K562 (cell line): ENCODE measurements around the gene SYNGR4. TPM values are rescaled to one million over a fixed set of nuclear protein-coding genes. Genes with fewer than 3 reads are reported as not detected.

ENCODE experiments used
- CBX1 ChIP-seq: sonication (generic); IDR thresholded peaks from 2 replicates; pipeline ENCODE4 v1.6.1; 2016; ENCODE audit warnings: antibody characterized with exemption, low read depth, mild to moderate bottlenecking
- CC2D1A ChIP-seq: fragments of 450-650 bp; IDR thresholded peaks from 2 replicates; pipeline ENCODE4 v1.6.1; 2017; ENCODE audit warnings: mild to moderate bottlenecking
- CUX1 ChIP-seq: fragments of 200-800 bp; sonication (Bioruptor generic); IDR thresholded peaks from 2 replicates; pipeline ENCODE4 v1.6.1; 2016; ENCODE audit warnings: missing genetic modification characterization, missing compliant biosample characterization
- DMBX1 ChIP-seq: fragments of 250-450 bp; sonication (Bioruptor Pico); IDR thresholded peaks from 2 replicates; pipeline ENCODE4 v1.8.0; 2022; ENCODE audit warnings: inconsistent platforms, mild to moderate bottlenecking, moderate library complexity, borderline replicate concordance
- FOXJ2 ChIP-seq: fragments of 200-800 bp; sonication (Bioruptor generic); IDR thresholded peaks from 2 replicates; pipeline ENCODE4 v1.6.1; 2016; ENCODE audit warnings: missing genetic modification characterization, missing compliant biosample characterization
- HNRNPUL1 ChIP-seq: fragments of 200-400 bp; formaldehyde crosslinking; IDR thresholded peaks from 2 replicates; pipeline ENCODE4 v1.6.1; 2017; ENCODE audit warnings: low read length
- ID3 ChIP-seq, 2 experiments: fragments of 250-450 bp in 1 of 2; fragments of 450-650 bp in 1 of 2; sonication (Bioruptor Pico) in 1 of 2; IDR thresholded peaks; 2 replicates each; pipeline versions ENCODE4 v1.6.1 to v1.8.0; 2016 to 2021; ENCODE audit warnings: mild to moderate bottlenecking in 2 of 2, moderate library complexity in 2 of 2, missing compliant biosample characterization in 1 of 2, missing genetic modification characterization in 1 of 2
- MTA3 ChIP-seq: fragments of 450-650 bp; formaldehyde crosslinking; IDR thresholded peaks from 2 replicates; pipeline ENCODE4 v1.6.1; 2017; ENCODE audit warnings: mild to moderate bottlenecking, borderline replicate concordance
- NFIC ChIP-seq: fragments of 450-650 bp; IDR thresholded peaks from 2 replicates; pipeline ENCODE4 v1.6.1; 2017; ENCODE audit warnings: mild to moderate bottlenecking, inconsistent platforms
- PRDM10 ChIP-seq: fragments of 450-650 bp; IDR thresholded peaks from 2 replicates; pipeline ENCODE4 v1.6.1; 2018; ENCODE audit not compliant: partially characterized antibody
- RBM17 ChIP-seq: fragments of 200-400 bp; formaldehyde crosslinking; IDR thresholded peaks from 2 replicates; pipeline ENCODE4 v1.6.1; 2017; ENCODE audit warnings: low read depth, mild to moderate bottlenecking, low read length, borderline replicate concordance
- RCOR1 ChIP-seq, 2 experiments: IDR thresholded peaks; 2 replicates each; pipeline ENCODE4 v1.6.1; 2012; ENCODE audit warnings: low read depth in 2 of 2, low read length in 2 of 2, borderline replicate concordance in 1 of 2, improper control_type of control experiment in 1 of 2
- RNF2 ChIP-seq: sonication (generic); IDR thresholded peaks from 2 replicates; pipeline ENCODE4 v1.6.1; 2016
- SP1 ChIP-seq: sonication (generic); formaldehyde crosslinking; IDR thresholded peaks from 2 replicates; pipeline ENCODE4 v1.8.1; 2022; ENCODE audit warnings: mild to moderate bottlenecking, missing genetic modification reagents
- THRA ChIP-seq: fragments of 450-650 bp; IDR thresholded peaks from 2 replicates; pipeline ENCODE4 v1.6.1; 2017; ENCODE audit warnings: mild to moderate bottlenecking, moderate library complexity
- XRCC4 ChIP-seq: IDR thresholded peaks from one replicate; pipeline ENCODE4 v1.6.1; 2011; ENCODE audit not compliant: insufficient read depth, insufficient read length; ENCODE audit errors: extremely low read depth
- polyA plus RNA-seq, 8 experiments: library from polyadenylated mRNA; depleted of rRNA in 4 of 8; stranded (reverse) in 5 of 8; unstranded in 3 of 8; fragments of >200 nt; fragmentation: Nextera tagmentation in 2 of 8; fragmentation: Illumina TruSeq in 1 of 8; extraction: Ambion mirVana in 2 of 8; extraction: Trizol in 1 of 8; gene quantifications; 2 replicates each; pipeline versions ENCODE4 v1.2.1 to v1.2.3, GENCODE V29; 2011 to 2014; ENCODE audit warnings: inconsistent platforms in 1 of 8, missing spikeins in 1 of 8
- total RNA-seq, 7 experiments: library from RNA; depleted of rRNA in 6 of 7; stranded (reverse); fragments of >200 nt in 6 of 7; fragmentation: Illumina TruSeq in 2 of 7; extraction: Trizol in 2 of 7; gene quantifications; 2 replicates each; pipeline versions ENCODE4 v1.2.1 to v1.2.3, GENCODE V29; 2011 to 2021; ENCODE audit warnings: low replicate concordance in 1 of 7

The SYNGR4 gene
- total and polyA plus RNA-seq, 9 of the 15 experiments (the other 6 are each of a cell fraction or from before 2014, with no cell fraction given), result 0.07 to 0.14 TPM; not detected in 7

GRCh38 chr19:48351341-48351752 is 12.8 kb upstream of the SYNGR4 start (continued):
- TF ChIP-seq RCOR1 (IDR thresholded peaks at IDR 0.05; ENCODE audit: borderline replicate concordance in 1 of 2, low read depth in 2 of 2, low read length in 2 of 2) (peak; percentile 24 to 80; a peak in 3 of 4 replicates), FOXJ2 (no peak), NFIC (0 out of 2 replicates have a peak, but pooled peaks have one; percentile 21), CC2D1A (0 out of 2 replicates have a peak, but pooled peaks have one; percentile 42), SP1 (CRISPR knock-in tag) (peak; percentile 68; the same call in 1 of the 2 replicates), RBM17 (no peak), DMBX1 (no peak), CUX1 (CRISPR knock-in tag) (no peak), PRDM10 (no peak), RNF2 (no peak), CBX1 (peak; percentile 98), HNRNPUL1 (no peak), MTA3 (peak; percentile 53; the same call in 1 of the 2 replicates), XRCC4 (no peak), ID3 (CRISPR knock-in tag; IDR thresholded peaks at IDR 0.05) (no peak), ID3 (tag; IDR thresholded peaks at IDR 0.05) (peak; percentile 43; the same call in 1 of the 2 replicates), THRA (no peak)
